ENCODE results near the gene STON1.
A peak's percentile ranks its signal among the peaks of the same experiment; 100 is the strongest.
"Not testable (repeated sequence)": the region's sequence is repeated elsewhere in the genome, so short reads cannot be mapped to it uniquely, and the experiment has no call there.

STON1 gene

GRCh38 chr2:48530033-48530811, at the start of gene STON1:
Gene STON1 (plus strand): TSS chr2:48530154. CDS start chr2:48580634, 50,480 bp downstream.
- no peak for DNase-seq (ENCODE audit: low read depth)

GRCh38 chr2:48480526-48480925, 49.4 kb upstream of the STON1 start:
- no peak for DNase-seq (ENCODE audit: low read depth)

- peak; percentile 43 for DNase-seq (ENCODE audit: low read depth)
Observed at GRCh38 chr2:48482313-48482712, 47.6 kb upstream of the STON1 start.

GRCh38 chr2:48482769-48483168, 47.2 kb upstream of the STON1 start:
- no peak for DNase-seq (ENCODE audit: low read depth)

- DNase-seq (ENCODE audit: low read depth) = no peak
Observed at GRCh38 chr2:48483506-48483905, 46.4 kb upstream of the STON1 start.

GRCh38 chr2:48483916-48484315, 46.0 kb upstream of the STON1 start:
- DNase-seq (ENCODE audit: low read depth) = no peak

GRCh38 chr2:48488545-48488944, 41.4 kb upstream of the STON1 start:
- DNase-seq (ENCODE audit: low read depth) = no peak

- no peak for DNase-seq (ENCODE audit: low read depth)
Observed at GRCh38 chr2:48496849-48497248, 33.1 kb upstream of the STON1 start.

- DNase-seq (ENCODE audit: low read depth) = peak; percentile 33
Observed at GRCh38 chr2:48504647-48505327, 25.2 kb upstream of the STON1 start.

- DNase-seq (ENCODE audit: low read depth) = no peak
Observed at GRCh38 chr2:48507111-48507510, 22.8 kb upstream of the STON1 start.

GRCh38 chr2:48508461-48509124, 21.4 kb upstream of the STON1 start:
- peak; percentile 57 for DNase-seq (ENCODE audit: low read depth)

GRCh38 chr2:48510329-48510728, 19.6 kb upstream of the STON1 start:
- peak; percentile 20 for DNase-seq (ENCODE audit: low read depth)

GRCh38 chr2:48511849-48512470, 18.0 kb upstream of the STON1 start:
- DNase-seq (ENCODE audit: low read depth) = no peak

- DNase-seq (ENCODE audit: low read depth) = no peak
Observed at GRCh38 chr2:48512571-48512970, 17.4 kb upstream of the STON1 start.

GRCh38 chr2:48514348-48515003, 15.5 kb upstream of the STON1 start:
- no peak for DNase-seq (ENCODE audit: low read depth)

- DNase-seq (ENCODE audit: low read depth) = no peak
Observed at GRCh38 chr2:48515513-48515985, 14.4 kb upstream of the STON1 start.

- no peak for DNase-seq (ENCODE audit: low read depth)
Observed at GRCh38 chr2:48519593-48519992, 10.4 kb upstream of the STON1 start.

- not testable (repeated sequence) for DNase-seq (ENCODE audit: low read depth)
Observed at GRCh38 chr2:48524756-48525155, 5.2 kb upstream of the STON1 start.

GRCh38 chr2:48525269-48525943, 4.5 kb upstream of the STON1 start:
- DNase-seq (ENCODE audit: low read depth) = no peak

GRCh38 chr2:48527226-48527885, 2.6 kb upstream of the STON1 start:
- no peak for DNase-seq (ENCODE audit: low read depth)

GRCh38 chr2:48528431-48528830, 1.5 kb upstream of the STON1 start:
- DNase-seq (ENCODE audit: low read depth) = no peak
